CD4-positive, alpha-beta T cell treated with Interleukin-21 for 1 hour (primary cell): Measurements from ENCODE around the gene AGBL4.

Source experiments
- DNase-seq: peaks from one replicate; pipeline ENCODE4 v3.0.0-alpha.2; 2020

AGBL4 gene

DNA sequence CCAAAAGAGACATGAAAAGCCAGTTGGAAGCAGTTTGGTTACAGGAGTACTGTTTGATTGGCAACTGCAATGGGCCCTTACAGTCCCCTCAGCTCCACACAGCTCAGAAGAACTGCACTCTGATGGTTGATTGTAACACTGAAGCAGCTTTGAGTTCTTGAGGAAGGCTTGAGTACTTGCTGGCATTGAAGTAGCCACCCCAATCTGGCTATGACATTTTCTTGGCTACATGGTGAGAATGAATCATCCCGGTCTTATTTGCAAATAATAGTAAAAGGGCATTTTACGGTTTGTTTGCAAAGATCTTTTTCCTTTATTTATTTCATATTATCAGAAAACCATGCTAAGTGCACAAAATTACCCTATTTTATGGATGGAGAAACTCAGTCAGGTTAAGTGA lies 1087.3 kb downstream of the AGBL4 start:
- DNase-seq, result no peak

DNA sequence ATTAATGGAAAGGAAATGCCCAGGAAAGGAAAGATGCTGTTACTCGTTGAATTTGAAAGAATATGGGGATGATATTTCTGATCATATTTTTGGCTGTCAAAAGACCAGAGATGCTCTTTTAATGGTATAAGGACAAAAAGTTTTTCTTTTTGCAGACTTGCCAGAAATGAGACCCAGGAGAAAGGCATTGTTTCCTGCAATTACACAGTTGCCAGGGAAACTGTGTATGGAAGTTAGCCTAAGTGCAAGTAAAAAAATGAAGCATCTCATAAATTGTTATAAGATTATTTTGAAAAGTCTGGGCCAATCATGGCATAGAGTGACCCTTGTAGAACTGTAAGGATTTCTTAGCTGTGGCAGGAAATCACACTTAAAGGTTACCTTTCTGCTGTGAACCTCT lies 1091.4 kb downstream of the AGBL4 start:
- no peak for DNase-seq

GRCh38 chr1:48931506-48932192 lies 1092.1 kb downstream of the AGBL4 start:
- DNase-seq, result no peak

DNA sequence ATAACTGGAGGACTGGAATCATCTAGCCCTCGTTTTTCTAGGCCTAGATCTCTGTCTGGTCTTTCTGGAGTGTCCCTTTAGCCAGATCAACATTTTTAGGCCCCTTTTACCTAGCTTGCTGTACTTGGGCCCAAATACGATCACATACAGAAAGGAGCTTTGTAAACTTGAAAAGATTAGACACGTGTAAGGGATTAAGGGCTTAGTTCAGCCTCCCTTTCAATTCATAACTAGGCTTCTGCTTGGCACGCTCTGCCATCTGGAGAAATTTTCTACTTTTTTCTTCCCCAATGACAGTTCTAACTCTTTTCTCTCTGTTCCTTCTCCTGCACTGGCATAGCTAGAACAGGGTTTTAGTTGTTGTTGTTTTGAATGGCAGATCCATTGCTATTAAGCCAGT lies 1093.7 kb downstream of the AGBL4 start:
- no peak for DNase-seq

DNA sequence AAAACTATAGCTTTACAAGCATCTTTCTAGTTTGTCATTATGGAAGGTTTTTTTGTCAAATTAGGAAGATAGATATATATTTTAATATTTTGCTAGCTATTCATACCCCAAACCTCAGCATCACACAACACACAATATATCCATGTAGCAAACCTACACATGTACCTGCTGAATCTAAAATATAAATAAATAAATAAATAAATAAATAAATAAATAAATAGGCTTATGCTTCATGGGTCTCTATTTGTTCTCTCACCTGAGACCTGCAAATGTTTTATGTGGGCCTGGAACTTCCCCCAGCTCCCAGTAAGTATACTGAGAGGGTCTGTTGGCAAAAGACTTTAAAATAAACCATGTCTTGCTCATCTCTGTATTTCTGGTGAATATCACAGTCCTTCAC lies 1099.7 kb downstream of the AGBL4 start:
- DNase-seq, result no peak

DNA sequence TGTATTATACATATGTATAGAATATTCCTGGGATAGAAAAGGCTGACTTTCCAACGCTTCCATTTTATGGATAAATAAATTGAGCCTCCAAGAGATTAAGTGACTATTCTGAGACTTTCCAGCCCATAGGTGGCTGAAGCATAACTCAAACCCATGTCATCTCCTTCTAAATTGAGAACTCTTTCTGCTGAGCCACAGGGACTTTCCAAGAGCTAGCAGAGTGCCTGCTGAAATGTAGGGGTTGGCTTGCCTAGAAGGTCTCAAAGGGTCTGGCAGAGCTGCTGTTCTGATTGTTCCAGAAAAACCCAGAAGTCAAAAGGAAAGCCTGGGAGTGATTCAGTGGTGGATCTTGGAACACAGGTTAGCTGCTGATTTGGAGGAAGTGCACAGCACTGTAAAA lies 1100.6 kb downstream of the AGBL4 start:
- DNase-seq, result no peak

DNA sequence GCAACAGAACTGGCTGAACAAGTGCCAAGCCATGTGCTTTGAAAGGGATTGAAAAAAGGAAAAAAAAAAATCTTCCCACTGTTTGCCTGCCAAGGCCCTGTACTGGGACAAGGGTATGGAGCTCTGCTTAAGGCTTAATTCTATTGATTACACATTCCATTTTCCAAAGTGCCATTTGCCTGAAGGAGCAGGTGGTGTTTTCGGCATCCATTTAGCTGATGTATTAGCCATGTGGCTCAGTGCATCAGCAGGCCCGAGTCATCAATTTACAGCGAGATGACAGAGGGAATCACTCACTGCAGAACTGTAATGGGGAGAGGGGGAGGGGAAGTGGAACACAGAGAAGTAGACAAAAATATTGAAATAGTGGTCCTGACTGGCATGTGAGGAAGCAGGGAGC lies 1102.9 kb downstream of the AGBL4 start:
- no peak for DNase-seq

DNA sequence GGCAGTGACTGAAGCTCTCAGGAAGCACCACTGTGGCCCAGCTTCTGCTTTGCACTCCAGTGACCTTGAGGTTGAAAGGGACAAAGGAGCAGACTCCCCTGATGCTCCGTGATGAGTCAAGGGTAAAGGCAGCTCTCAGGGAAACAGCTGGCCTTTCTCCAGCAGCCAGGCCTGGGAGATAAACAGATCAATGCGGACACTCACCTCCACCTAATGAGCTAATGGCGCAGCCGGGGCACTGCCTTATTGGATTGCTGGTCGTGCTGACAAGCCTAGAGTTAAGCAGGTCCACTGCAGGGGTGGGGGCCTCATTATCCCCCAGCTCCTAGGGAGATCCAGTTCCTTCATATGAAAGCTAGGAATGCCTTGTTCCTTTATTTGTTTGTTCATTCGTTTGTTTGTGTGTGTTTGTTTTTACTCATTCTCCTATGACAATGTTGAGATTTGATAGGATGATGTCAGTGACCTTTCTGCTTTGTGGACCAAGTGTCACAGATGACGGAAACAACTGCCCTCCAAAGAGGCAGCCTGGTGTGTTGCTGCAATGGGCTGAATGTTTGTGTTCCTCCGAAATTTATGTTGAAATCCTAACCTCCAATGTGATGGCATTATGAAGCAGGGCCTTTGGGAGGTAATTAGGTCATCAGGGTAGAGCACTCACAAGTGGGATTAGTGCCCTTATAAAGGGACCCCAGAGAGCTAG lies 1105.7 kb downstream of the AGBL4 start:
- no peak for DNase-seq

DNA sequence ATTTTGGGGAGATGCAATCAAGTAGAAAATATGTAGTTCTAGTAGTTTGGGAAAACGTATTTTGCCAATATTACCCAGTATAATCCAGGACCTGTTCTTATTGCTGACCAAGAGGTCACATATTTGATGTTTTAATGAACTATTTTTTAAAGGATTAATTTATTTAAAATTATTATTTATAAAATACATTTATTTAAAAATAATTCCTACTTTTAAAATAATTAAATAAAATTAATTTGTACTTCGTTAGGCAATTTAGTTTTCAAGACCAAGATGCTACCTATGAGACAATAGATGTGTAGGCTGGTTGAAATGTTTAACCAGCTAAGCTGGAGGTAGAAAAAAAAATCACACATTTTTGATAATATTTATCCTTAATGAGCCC lies 1106.7 kb downstream of the AGBL4 start:
- DNase-seq, result no peak

DNA sequence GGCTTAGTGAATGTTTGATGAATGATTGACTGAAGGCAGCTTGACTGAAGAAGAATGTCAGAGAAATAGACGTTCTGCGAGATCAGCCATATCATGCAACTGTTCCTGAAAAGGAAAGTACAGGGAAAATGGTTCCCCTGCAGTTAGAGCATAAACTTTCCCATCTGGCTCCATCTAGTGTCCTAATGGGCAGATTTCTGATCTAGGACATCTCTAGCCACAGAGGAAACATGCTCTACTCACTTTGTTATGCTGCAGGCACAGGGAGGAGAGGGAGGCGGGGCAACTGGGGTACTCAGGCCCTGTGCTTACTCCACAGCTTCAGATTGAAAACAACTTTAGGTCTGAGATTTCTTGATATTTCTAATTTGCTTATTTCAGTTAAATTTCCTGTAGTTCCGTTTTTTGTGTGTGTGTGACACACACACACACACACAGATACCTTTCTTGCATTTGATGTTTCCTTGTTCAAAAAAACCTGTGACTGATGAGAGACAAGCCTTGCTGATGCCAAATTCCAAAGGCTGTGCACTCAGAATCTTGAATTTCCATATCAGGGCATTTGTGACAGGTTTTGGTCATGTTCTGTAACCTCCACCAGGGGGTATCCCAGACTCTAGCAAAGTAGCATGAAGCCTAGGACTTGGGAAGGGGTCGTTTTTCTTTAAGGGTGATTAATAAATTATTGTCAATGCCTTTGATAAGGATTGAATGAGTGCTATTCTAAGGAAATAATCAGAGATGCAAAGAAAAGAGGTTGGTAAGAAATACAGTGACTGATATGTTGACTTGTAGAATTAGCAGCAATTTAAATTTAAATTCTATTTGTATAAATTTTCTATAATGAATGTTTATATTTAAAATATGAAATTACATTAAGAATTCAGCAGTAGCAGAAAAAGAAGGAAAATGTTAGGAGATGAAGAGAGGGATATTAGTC lies 1107.4 kb downstream of the AGBL4 start:
- no peak for DNase-seq

- DNase-seq, result no peak
Measured at GRCh38 chr1:48908606-48909005, 1115.1 kb downstream of the AGBL4 start.

DNA sequence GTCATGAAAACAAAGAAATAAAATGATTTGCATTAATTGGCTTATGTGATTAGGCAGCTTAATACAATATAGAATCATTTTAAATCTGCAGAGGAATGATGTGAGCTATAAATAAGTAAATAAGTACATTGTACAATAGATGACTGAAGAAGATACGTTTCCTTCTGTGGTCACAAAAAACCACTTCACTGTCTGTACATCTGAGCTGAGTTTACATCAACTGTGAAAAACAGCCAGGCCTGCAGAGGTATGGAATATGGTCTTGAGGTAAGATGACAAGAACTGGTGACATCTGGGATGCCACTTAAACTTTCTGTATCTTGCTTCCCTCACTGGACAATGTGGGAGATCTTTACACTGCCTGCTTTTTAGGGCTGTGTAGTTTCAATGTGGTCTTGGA lies 1117.0 kb downstream of the AGBL4 start:
- DNase-seq, result no peak

DNA sequence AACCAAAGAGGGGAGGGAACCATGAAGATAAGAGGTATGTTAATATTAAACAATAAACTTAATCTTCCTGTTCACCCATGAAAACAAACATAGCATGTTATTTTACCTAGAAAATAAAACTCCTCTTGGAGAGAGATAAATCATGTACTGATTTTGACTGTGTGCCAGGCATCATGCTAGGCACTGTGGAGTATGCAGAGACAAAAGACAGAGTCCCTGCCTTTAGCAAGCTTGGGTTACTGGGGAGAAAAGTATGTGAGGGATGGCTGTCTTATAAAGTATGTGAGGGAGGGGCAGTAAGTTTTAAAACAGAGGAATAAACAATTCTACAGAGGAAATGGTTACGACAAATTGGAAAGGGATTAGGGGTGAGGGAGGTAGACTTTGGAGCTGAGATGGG lies 1117.6 kb downstream of the AGBL4 start:
- no peak for DNase-seq

DNA sequence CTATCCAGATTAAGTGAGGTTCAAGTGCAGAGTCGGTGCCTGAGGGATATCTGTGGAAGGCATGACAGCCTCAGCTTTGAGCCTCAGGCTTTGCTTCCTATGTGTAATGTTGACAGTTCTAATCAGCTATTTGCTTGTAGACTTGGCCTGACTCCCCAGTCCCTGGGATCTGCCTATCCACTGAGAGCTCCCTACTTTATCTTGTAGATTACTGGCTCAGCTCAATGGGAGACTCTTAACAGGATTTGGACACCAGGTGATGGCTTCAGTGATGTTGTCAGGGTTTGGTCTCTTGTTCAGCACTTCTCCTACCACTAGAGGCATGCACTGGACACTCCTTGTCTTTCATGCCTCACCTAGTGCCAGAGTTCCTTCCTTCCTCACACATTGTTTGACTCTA lies 1120.5 kb downstream of the AGBL4 start:
- no peak for DNase-seq

GRCh38 chr1:48898894-48899293 lies 1124.9 kb downstream of the AGBL4 start:
- no peak for DNase-seq

GRCh38 chr1:48889615-48890014 lies 1134.1 kb downstream of the AGBL4 start:
- DNase-seq, result no peak

GRCh38 chr1:48889082-48889481 lies 1134.7 kb downstream of the AGBL4 start:
- DNase-seq, result no peak

GRCh38 chr1:48887796-48888195 lies 1136.0 kb downstream of the AGBL4 start:
- DNase-seq, result no peak

DNA sequence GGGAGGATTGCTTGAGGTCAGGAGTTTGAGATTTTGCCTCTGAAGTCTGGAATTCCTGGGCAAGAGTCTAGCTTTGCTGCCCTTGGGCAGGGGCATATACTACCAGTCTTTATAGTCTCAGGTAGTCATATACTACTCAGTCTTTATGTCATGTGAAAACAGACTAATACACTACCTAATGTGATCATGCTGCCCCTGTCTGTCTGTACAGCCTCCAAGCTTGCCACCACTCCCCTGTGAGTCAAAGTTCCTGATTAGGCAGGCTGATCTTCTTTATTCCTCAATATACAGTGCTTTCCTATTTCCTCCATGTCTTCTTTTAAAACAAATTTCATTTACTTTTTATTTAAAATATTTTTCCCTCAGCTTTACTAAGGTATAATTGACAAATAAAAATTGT lies 1141.7 kb downstream of the AGBL4 start:
- no peak for DNase-seq

GRCh38 chr1:48878191-48878940 lies 1145.4 kb downstream of the AGBL4 start:
- DNase-seq, result no peak

DNA sequence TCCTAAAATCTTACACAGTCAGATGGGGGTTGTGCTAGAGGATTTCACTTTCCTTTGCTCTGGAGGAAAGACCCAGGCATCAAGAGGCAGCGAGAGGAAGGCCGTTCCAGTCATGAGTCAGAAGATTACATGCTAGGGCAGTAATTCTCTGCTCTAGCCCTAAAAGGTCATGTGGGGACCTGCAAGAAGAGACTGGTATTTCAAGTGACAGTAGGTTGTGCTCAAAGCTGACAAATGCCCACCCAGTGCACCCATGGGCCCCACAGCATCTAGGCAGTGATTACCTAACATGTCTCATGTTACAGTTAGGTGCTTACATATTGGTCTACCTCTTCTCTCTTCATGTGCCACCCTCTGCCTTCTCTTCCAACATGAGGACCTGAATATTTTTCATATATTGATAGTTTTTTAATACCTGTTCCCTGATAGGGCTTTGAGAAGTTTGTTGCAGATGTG lies 1147.4 kb downstream of the AGBL4 start:
- no peak for DNase-seq

GRCh38 chr1:48875552-48876329 lies 1148.0 kb downstream of the AGBL4 start:
- no peak for DNase-seq
